H9 (cell line): ENCODE measurements around the gene GAS2. TPM values are rescaled to one million over a fixed set of nuclear protein-coding genes. Genes with fewer than 3 reads are reported as not detected.

Source experiments
- DNase-seq: peaks from one replicate; pipeline ENCODE4 v3.0.0-alpha.2; 2017
- H2AFZ ChIP-seq: one replicate; pipeline ENCODE4 v1.6.1; 2013; ENCODE audit warnings: mild to moderate bottlenecking, low read length, control low read depth, moderate library complexity
- H2AK5ac ChIP-seq: 2 replicates; pipeline ENCODE4 v1.6.1; 2013; ENCODE audit warnings: low read length, control low read depth, mixed read lengths; ENCODE audit not compliant: insufficient read length
- H2BK120ac ChIP-seq: one replicate; pipeline ENCODE4 v1.6.1; 2013; ENCODE audit warnings: low read depth, mild to moderate bottlenecking, low read length, control low read depth, inconsistent platforms; ENCODE audit not compliant: poor library complexity, severe bottlenecking
- H2BK12ac ChIP-seq: 2 replicates; pipeline ENCODE4 v1.6.1; 2013; ENCODE audit warnings: low read length, control low read depth, mixed read lengths, low read depth; ENCODE audit not compliant: insufficient read length
- H2BK15ac ChIP-seq: 2 replicates; pipeline ENCODE4 v1.6.1; 2013; ENCODE audit warnings: low read depth, low read length, control low read depth
- H2BK20ac ChIP-seq: one replicate; pipeline ENCODE4 v1.6.1; 2013; ENCODE audit warnings: low read depth, mild to moderate bottlenecking, low read length, control low read depth, inconsistent platforms; ENCODE audit not compliant: poor library complexity, severe bottlenecking
- H2BK5ac ChIP-seq: 2 replicates; pipeline ENCODE4 v1.6.1; 2013; ENCODE audit warnings: low read length, control low read depth, mixed read lengths; ENCODE audit not compliant: insufficient read length
- H3K14ac ChIP-seq: 2 replicates; pipeline ENCODE4 v1.6.1; 2013; ENCODE audit warnings: low read length, control low read depth; ENCODE audit not compliant: insufficient read depth
- H3K18ac ChIP-seq: 2 replicates; pipeline ENCODE4 v1.6.1; 2013; ENCODE audit warnings: low read depth, mild to moderate bottlenecking, mixed read lengths, low read length, control low read depth; ENCODE audit not compliant: insufficient read length
- H3K23ac ChIP-seq: 2 replicates; pipeline ENCODE4 v1.6.1; 2013; ENCODE audit warnings: low read length, control low read depth, mixed read lengths, low read depth; ENCODE audit not compliant: insufficient read length
- H3K23me2 ChIP-seq: 2 replicates; pipeline ENCODE4 v1.6.1; 2013; ENCODE audit warnings: low read depth, mild to moderate bottlenecking, mixed read lengths, low read length, control low read depth; ENCODE audit not compliant: insufficient read length, poor library complexity, severe bottlenecking
- H3K27ac ChIP-seq: 2 replicates; pipeline ENCODE4 v1.5.1; 2013; ENCODE audit warnings: low read length, control low read depth, mixed read lengths, low read depth; ENCODE audit not compliant: insufficient read length
- H3K27me3 ChIP-seq: 2 replicates; pipeline ENCODE4 v1.6.1; 2013; ENCODE audit warnings: low read length, control low read depth, inconsistent platforms; ENCODE audit not compliant: insufficient read depth
- H3K4ac ChIP-seq: 2 replicates; pipeline ENCODE4 v1.6.1; 2013; ENCODE audit warnings: low read depth, mild to moderate bottlenecking, control low read depth, inconsistent platforms, low read length, moderate library complexity
- H3K4me1 ChIP-seq: 2 replicates; pipeline ENCODE4 v1.6.1; 2013; ENCODE audit warnings: low read length, control low read depth, inconsistent platforms; ENCODE audit not compliant: insufficient read depth
- H3K4me2 ChIP-seq: 2 replicates; pipeline ENCODE4 v1.6.1; 2013; ENCODE audit warnings: low read length, control low read depth, mixed read lengths; ENCODE audit not compliant: insufficient read length, insufficient read depth
- H3K56ac ChIP-seq: 2 replicates; pipeline ENCODE4 v1.6.1; 2013; ENCODE audit warnings: low read depth, mild to moderate bottlenecking, mixed read lengths, low read length, control low read depth; ENCODE audit not compliant: insufficient read length
- H3K79me1 ChIP-seq: 2 replicates; pipeline ENCODE4 v1.6.1; 2013; ENCODE audit warnings: low read depth, mild to moderate bottlenecking, moderate library complexity, low read length, control low read depth, inconsistent platforms; ENCODE audit not compliant: insufficient read depth, poor library complexity, severe bottlenecking
- H3K79me2 ChIP-seq: 2 replicates; pipeline ENCODE4 v1.6.1; 2013; ENCODE audit warnings: low read length, control low read depth, inconsistent platforms; ENCODE audit not compliant: insufficient read depth
- H3K9ac ChIP-seq: 2 replicates; pipeline ENCODE4 v1.6.1; 2013; ENCODE audit warnings: low read length, control low read depth, mixed read lengths; ENCODE audit not compliant: insufficient read length; ENCODE audit errors: extremely low read depth
- H3K9me3 ChIP-seq: one replicate; pipeline ENCODE4 v1.6.1; 2013; ENCODE audit warnings: low read depth, low read length, inconsistent platforms; ENCODE audit not compliant: control insufficient read depth
- H3T11ph ChIP-seq: one replicate; pipeline ENCODE4 v1.6.1; 2013; ENCODE audit warnings: mild to moderate bottlenecking, low read length, control low read depth, inconsistent platforms
- H4K20me1 ChIP-seq: one replicate; pipeline ENCODE4 v1.6.1; 2013; ENCODE audit not compliant: control insufficient read depth, insufficient read length, insufficient read depth
- H4K5ac ChIP-seq: 2 replicates; pipeline ENCODE4 v1.6.1; 2013; ENCODE audit warnings: low read depth, mild to moderate bottlenecking, mixed read lengths, low read length, control low read depth; ENCODE audit not compliant: insufficient read length
- H4K8ac ChIP-seq: replicated peaks from 2 replicates; pipeline ENCODE4 v1.6.1; 2013; ENCODE audit warnings: low read length, control low read depth, mixed read lengths, low read depth; ENCODE audit not compliant: insufficient read length
- H4K91ac ChIP-seq: 2 replicates; pipeline ENCODE4 v1.6.1; 2013; ENCODE audit warnings: low read depth, mild to moderate bottlenecking, moderate library complexity, mixed read lengths, low read length, control low read depth; ENCODE audit not compliant: insufficient read length
- H3K27ac Mint-ChIP-seq, 3 experiments: 2 replicates in 2 of 3; 3 replicates in 1 of 3; pipeline ENCODE4 v1.8.0; 2020 to 2021; ENCODE audit warnings: mixed read lengths in 3 of 3, mild to moderate bottlenecking in 1 of 3, moderate library complexity in 1 of 3
- H3K27me3 Mint-ChIP-seq: 2 replicates; pipeline ENCODE4 v1.8.0; 2021; ENCODE audit warnings: low read depth, mild to moderate bottlenecking, moderate library complexity, mixed read lengths
- H3K36me3 Mint-ChIP-seq, 3 experiments: 2 replicates in 2 of 3; 3 replicates in 1 of 3; pipeline ENCODE4 v1.8.0; 2020 to 2021; ENCODE audit warnings: low read depth in 3 of 3, mixed read lengths in 3 of 3; ENCODE audit not compliant: insufficient read depth in 1 of 3
- H3K4me1 Mint-ChIP-seq, 2 experiments: 2 replicates each; pipeline ENCODE4 v1.8.0; 2020; ENCODE audit warnings: mixed read lengths in 2 of 2
- H3K4me3 Mint-ChIP-seq, 2 experiments: 2 replicates in 1 of 2; 3 replicates in 1 of 2; pipeline ENCODE4 v1.8.0; 2020 to 2021; ENCODE audit warnings: mild to moderate bottlenecking in 2 of 2, mixed read lengths in 2 of 2, moderate library complexity in 1 of 2
- H3K9me3 Mint-ChIP-seq, 2 experiments: 2 replicates in 1 of 2; 3 replicates in 1 of 2; pipeline ENCODE4 v1.8.0; 2020; ENCODE audit warnings: mild to moderate bottlenecking in 2 of 2, mixed read lengths in 2 of 2, moderate library complexity in 1 of 2
- WGBS: extraction: QIAGEN DNeasy Blood & Tissue Kit; methylation state at CpG from one replicate; pipeline ENCODE4 v1.1.7; 2013; ENCODE audit warnings: missing lambda C conversion rate, low lambda C conversion rate, mixed read lengths; ENCODE audit not compliant: insufficient read length; ENCODE audit errors: extremely low coverage; 5-methylcytosine and 5-hydroxymethylcytosine counted together
- total RNA-seq: library from RNA; stranded (reverse); gene quantifications from 2 replicates; pipeline ENCODE4 v1.2.1, GENCODE V29; 2021
- TF ChIP-seq, protein P1 (sequence below): fragments of 200-600 bp; sonication (generic); conservative IDR thresholded peaks from 3 replicates; pipeline ENCODE4 v1.8.0; 2021; ENCODE audit warnings: antibody characterized with exemption, mild to moderate bottlenecking

The GAS2 gene
- total RNA-seq, 1 experiment from 2014 or later = 1.7 TPM

DNA sequence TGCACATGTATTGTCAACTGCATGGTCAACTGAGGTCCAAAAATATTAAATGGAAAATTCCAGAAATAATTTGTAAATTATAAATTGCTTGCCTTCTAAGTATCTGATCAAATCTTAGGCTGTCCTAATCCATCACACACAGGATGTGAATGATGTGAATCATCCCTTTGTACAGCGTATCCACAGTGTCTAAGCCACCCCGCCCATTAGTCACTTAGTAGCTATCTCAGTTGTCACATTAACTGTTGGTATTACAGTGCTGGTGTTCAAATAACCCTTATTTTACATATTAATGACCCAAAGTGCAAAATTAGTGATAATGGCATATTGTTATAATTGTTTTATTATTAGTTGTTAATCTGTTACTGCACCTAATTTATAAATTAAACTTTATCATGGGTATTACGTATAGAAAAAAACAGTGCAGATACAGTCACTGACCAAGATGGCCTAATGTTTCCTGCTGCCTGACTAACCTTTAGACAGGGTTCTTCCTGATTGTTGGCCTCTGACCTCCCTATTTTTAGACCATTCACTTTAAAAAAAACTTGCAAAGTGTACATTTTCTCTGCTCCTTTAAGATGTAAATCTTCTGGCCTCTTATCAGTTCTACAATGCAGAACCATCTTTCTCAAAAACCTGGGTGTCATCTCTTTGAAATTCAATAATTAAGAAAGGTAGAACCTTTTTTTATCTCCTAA lies 166.1 kb downstream of the GAS2 start:
- Histone ChIP-seq H3K4ac (no peak overlapping the region), H3K18ac (no peak overlapping the region), H3K79me2 (no peaks in the 10 kb centered on the region), H2AFZ (no peak overlapping the region), H3K9me3 (no peaks in the 10 kb centered on the region), H2AK5ac (no peak overlapping the region), H3K27ac (no peak overlapping the region), H3K56ac (no peak overlapping the region), H3K14ac (no peak overlapping the region), H2BK12ac (no peak overlapping the region), H2BK15ac (no peak overlapping the region), H3K79me1 (no peaks in the 10 kb centered on the region), H3K23me2 (peaks cover 3% of the 10 kb centered on the region), H3K4me1 (no peaks in the 10 kb centered on the region), H2BK5ac (no peak overlapping the region), H4K8ac (no peak overlapping the region), H3K27me3 (no peaks in the 10 kb centered on the region), H3T11ph (no peak overlapping the region), H2BK120ac (no peak overlapping the region), H2BK20ac (no peak overlapping the region), H3K23ac (no peak overlapping the region), H4K91ac (no peak overlapping the region), H4K5ac (no peak overlapping the region), H3K4me2 (no peak overlapping the region), H3K9ac (no peak overlapping the region), H4K20me1 (no peaks in the 10 kb centered on the region)
- Mint-ChIP-seq H3K9me3 (no peaks in the 10 kb centered on the region; a peak in 1 of 5 replicates), H3K4me1 (peaks cover 13 to 26% of the 10 kb centered on the region in 2 experiments), H3K27ac (no peak overlapping the region), H3K27me3 (peaks cover 26% of the 10 kb centered on the region), H3K36me3 (no peaks in the 10 kb centered on the region; a peak in 2 of 7 replicates), H3K4me3 (no peak overlapping the region)
- WGBS = no CpG with 5 or more reads among the region's 3 CpGs
- no peak for DNase-seq
- TF ChIP-seq, protein P1, sequence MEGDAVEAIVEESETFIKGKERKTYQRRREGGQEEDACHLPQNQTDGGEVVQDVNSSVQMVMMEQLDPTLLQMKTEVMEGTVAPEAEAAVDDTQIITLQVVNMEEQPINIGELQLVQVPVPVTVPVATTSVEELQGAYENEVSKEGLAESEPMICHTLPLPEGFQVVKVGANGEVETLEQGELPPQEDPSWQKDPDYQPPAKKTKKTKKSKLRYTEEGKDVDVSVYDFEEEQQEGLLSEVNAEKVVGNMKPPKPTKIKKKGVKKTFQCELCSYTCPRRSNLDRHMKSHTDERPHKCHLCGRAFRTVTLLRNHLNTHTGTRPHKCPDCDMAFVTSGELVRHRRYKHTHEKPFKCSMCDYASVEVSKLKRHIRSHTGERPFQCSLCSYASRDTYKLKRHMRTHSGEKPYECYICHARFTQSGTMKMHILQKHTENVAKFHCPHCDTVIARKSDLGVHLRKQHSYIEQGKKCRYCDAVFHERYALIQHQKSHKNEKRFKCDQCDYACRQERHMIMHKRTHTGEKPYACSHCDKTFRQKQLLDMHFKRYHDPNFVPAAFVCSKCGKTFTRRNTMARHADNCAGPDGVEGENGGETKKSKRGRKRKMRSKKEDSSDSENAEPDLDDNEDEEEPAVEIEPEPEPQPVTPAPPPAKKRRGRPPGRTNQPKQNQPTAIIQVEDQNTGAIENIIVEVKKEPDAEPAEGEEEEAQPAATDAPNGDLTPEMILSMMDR = no peak
